Thyroid gland (tissue), 4 donors: ENCODE results near the gene JKAMP.

Experiments used
- CTCF ChIP-seq, 6 experiments: fragments of 200-600 bp in 3 of 6; fragments of 450-650 bp in 3 of 6; sonication (generic) in 3 of 6; IDR thresholded peaks; one replicate each; pipeline ENCODE4 v1.5.1; 2016 to 2019; ENCODE audit warnings: antibody characterized with exemption in 6 of 6, mild to moderate bottlenecking in 2 of 6, inconsistent platforms in 1 of 6, moderate library complexity in 1 of 6
- POLR2A ChIP-seq, 2 donors: fragments of 450-650 bp; IDR thresholded peaks; one replicate each; pipeline ENCODE4 v1.6.1; 2017; ENCODE audit warnings: antibody characterized with exemption in 2 of 2, mild to moderate bottlenecking in 2 of 2, moderate library complexity in 1 of 2

GRCh38 chr14:59543873-59544272 is 59.6 kb downstream of the JKAMP start:
- TF ChIP-seq POLR2A (IDR thresholded peaks at IDR 0.05) (no peak), CTCF (IDR thresholded peaks at IDR 0.05) (no peak)
